ENCODE data around the gene ATG7.
"Not testable (repeated sequence)": the region's sequence is repeated elsewhere in the genome, so short reads cannot be mapped to it uniquely, and the experiment has no call there.

ATG7 gene

GRCh38 chr3:11300970-11301369, 28.8 kb downstream of the ATG7 start:
- no peak for FAIRE-seq

DNA sequence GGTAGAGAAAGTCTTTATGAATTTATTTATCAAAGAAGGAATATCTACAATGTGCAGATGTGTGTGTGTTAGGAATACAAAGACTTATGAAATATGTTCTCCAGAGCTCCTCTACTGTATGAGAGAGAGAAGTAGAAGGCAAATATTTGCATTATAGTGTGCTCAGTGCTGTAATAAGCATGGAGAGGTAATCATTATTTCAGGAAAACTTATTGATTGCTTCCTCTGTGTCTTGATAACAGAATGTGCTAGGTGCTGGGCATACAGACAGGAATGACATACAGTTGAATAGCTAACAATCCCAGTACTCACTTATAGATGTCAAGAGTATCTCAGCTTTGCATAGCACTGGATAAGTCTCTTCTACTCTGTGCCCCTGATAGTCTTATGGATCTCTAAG, 30.2 kb downstream of the ATG7 start:
- no peak for FAIRE-seq

DNA sequence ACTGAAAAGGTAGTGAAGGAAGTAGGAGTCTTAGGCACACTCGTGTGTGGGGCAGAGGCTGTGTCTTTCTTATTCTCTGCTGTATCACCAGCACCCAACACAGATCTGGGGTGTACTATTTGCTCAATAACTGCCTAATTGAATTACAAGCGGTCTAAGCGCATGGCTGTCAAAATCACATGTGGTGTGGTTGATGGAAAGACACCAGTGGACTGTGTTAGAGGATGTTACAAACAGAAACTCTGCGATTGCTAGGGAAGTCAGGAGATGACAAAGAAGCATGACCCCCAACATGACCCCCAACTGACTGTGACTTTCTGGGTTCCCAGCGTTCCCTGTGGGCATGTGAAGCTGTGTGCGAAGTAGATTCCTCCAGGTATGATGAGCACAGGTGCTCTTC, 32.0 kb downstream of the ATG7 start:
- FAIRE-seq = no peak

GRCh38 chr3:11305509-11305908, 33.3 kb downstream of the ATG7 start:
- FAIRE-seq = no peak

GRCh38 chr3:11306817-11307589, 34.8 kb downstream of the ATG7 start:
- no peak for FAIRE-seq

- FAIRE-seq = no peak
Measured at GRCh38 chr3:11307830-11308432, 35.7 kb downstream of the ATG7 start.

GRCh38 chr3:11310258-11310657, 38.1 kb downstream of the ATG7 start:
- no peak for FAIRE-seq

DNA sequence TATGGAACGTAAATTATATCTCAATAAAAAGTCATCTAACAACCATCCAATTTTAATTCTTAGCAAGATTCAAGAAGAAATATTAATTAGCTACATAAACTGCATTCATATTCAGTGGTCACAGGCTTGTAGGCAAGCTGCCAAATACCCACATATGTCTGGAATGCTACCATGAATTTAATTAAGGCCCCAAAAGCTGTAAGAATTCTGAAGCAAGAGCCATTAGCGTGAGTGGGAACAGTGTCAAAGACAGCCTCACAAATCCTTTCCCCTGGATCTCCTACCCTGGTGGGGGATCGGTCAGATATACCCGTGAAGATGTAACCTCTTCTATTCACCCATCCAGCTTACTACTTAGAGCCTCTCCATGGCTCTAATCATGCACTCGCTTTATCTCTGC, 40.0 kb downstream of the ATG7 start:
- FAIRE-seq = no peak

GRCh38 chr3:11317300-11317699, 45.1 kb downstream of the ATG7 start:
- no peak for FAIRE-seq

- no peak for FAIRE-seq
Measured at GRCh38 chr3:11322931-11323330, 50.7 kb downstream of the ATG7 start.

- no peak for FAIRE-seq
Measured at GRCh38 chr3:11323813-11324212, 51.6 kb downstream of the ATG7 start.

DNA sequence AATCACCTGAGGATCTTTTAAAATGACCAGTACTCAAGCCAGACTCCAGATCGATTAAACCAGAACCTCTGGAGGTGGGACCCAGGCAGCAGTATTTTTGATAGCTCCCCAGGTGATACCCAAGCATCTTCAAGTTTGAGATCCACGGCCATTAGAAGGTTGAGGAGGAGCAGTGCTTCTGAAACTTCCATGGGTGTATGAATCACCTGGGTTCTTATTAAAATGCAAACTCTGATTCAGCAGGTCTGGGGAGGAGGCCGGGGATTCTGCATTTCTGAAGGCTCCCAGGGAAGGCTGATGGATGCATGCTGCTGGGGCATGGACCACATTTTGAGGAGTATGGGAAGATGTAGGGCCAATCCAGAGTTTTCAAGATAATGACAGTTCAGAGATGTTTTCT, 55.4 kb downstream of the ATG7 start:
- FAIRE-seq = no peak

DNA sequence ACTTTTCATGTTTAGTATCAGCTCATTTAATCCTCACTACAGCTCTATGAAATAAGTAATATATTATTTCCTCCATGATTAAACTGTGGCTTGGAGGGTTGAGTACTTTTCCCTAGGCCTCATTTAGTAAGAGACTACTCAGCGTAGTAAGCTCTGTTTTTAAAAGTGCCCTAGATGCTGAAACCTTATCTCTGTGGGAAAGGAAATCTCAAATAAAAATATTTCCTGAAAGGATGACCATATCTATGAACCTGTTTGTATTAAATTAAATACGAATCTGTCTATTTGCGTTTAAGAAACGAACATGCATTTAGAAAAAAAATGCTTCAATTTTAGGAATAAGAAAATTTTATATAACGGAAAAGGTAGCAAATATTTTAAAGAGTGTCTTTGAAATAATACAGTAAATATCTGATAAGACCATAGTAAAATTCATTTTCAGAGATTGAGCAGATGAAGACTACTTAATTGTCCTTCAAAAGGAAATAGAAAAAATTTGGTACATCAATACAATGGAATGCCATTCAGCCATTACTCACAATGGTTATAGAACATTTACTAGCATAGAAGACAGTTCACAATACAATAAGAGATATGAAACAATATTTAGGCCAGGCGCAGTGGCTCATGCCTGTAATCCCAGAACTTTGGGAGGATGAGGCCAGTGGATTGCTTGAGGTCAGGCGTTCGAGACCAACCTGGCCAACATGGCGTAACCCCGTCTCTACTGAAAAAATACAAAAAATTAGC, 56.2 kb downstream of the ATG7 start:
- no peak for FAIRE-seq

DNA sequence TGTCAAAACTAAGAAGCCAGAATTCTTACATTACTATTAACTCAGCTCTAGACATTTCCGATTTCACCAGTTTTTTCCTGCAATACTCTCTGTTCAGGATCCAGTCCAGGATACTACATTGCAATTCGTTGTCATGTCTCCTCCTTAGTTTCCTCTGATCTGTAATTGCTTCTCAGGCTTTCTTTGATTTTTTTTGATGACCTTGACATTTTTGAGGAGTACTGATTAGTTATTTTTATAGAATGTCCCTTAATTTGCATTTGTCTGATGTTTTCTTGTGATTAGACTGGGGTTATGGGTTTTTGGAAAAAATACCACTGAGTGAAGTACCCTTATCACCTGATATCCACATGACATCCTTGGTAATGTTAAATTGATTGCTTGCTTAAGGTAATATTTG, 57.6 kb downstream of the ATG7 start:
- FAIRE-seq = no peak

DNA sequence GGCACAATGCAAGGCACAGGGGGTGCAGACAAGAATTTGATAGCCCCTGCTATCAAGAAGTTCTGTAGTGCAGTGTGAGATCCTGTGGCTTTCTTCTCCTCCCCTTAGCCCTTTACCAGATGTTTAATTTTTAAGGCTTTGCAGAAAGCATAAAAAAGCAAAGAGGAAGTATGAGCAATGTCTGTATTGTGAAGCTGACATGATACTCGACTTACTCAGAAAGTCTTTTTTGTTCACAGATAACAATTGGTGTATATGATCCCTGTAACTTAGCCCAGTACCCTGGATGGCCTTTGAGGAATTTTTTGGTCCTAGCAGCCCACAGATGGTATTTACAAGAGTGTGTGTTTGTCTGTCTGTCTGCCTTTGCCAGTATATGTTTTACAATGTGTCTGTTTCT, 58.9 kb downstream of the ATG7 start:
- no peak for FAIRE-seq

GRCh38 chr3:11335056-11335608, 62.9 kb downstream of the ATG7 start:
- no peak for FAIRE-seq

GRCh38 chr3:11339541-11339940, 67.3 kb downstream of the ATG7 start:
- no peak for FAIRE-seq

DNA sequence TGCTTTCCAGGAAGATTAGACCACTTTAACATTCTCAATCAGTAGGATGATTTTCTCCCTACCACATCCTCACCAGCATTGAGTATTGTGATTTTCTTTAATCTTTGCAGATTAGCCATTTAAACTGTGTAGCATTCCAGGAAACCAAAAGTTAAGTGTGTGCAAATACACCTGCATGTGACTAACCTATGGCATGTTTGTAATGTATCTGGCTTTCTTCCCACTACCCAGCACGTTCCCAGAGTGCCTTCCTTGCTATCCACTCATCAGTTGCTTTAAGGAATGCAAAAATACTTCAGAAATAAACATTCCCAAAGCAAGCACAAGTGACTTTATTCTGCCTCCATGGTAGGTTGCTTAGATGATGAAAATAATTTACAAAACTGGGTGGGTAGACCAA, 74.2 kb downstream of the ATG7 start:
- FAIRE-seq = no peak

DNA sequence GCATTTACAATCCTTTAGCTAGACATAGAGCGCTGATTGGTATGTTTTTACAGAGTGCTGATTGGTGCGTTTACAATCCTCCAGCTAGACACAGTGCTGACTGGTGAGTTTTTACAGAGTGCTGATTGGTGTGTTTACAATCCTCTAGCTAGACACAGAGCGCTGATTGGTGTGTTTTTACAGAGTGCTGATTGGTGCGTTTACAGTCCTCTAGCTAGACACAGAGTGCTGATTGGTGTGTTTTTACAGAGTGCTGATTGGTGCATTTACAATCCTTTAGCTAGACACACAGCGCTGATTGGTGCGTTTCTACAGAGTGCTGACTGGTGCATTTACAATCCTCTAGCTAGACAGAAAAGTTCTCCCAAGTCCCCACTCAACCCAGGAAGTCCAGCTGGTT, 76.7 kb downstream of the ATG7 start:
- not testable (repeated sequence) for FAIRE-seq

- FAIRE-seq = no peak
Measured at GRCh38 chr3:11349446-11349845, 77.2 kb downstream of the ATG7 start.

GRCh38 chr3:11350374-11350773, 78.2 kb downstream of the ATG7 start:
- no peak for FAIRE-seq

- FAIRE-seq = no peak
Measured at GRCh38 chr3:11351451-11351850, 79.3 kb downstream of the ATG7 start.

DNA sequence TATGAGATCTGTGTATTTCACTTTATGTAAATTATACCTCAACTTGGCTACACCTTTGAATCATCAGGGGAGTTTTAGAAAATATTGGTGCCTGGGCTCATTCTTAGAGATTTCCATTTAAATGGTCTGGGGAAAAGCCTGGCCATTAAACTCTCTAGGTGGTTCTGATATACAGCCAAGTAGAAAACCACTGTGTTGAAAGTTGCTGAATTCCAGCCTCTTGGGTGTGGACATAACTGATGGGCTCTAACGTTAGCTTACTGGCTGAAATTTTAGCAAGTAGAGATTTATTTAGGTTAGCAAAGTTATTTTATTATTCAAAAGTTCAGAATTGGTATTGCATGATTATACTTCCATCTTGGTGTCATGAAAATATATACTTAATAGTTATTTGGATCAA, 84.1 kb downstream of the ATG7 start:
- FAIRE-seq = no peak

DNA sequence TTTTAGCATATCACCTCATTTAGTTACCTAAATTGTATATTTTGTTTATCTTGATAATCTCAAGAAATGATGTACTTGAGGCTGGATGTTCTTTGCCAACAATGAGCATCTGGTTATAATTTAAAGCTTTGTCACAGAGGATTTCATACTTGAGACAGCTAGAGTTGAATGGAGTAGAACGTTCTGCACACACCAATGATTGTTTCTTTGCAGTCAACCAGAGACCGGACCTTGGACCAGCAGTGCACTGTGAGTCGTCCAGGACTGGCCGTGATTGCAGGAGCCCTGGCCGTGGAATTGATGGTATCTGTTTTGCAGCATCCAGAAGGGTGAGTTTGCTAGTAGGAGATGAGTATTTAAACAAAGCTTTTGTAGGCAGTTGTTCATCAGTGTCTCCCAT, 90.4 kb downstream of the ATG7 start:
- no peak for FAIRE-seq
